DND-41 (cell line): Measurements from ENCODE around the gene C10orf143.

Experiments used
- ATAC-seq: fragments of 200-7000 bp; cut with Tn5 transposase; 3 replicates; pipeline ENCODE4 v1.9.1; 2021; ENCODE audit warnings: low read depth; ENCODE audit not compliant: insufficient read depth
- DNase-seq: peaks from one replicate; pipeline ENCODE4 v3.0.0-alpha.2; 2020
- H2AFZ ChIP-seq: 2 replicates; pipeline ENCODE4 v1.6.0; 2012; ENCODE audit warnings: low read depth, low read length
- H3K27ac ChIP-seq: 2 replicates; pipeline ENCODE4 v1.5.1; 2012; ENCODE audit warnings: low read length, inconsistent platforms
- H3K27me3 ChIP-seq: fragments of 200-600 bp; sonication (generic); 2 replicates; pipeline ENCODE4 v1.6.0; 2012; ENCODE audit warnings: low read length, mild to moderate bottlenecking, inconsistent platforms; ENCODE audit not compliant: insufficient read depth, poor library complexity
- H3K36me3 ChIP-seq: 2 replicates; pipeline ENCODE4 v1.5.1; 2012; ENCODE audit warnings: low read length, inconsistent platforms; ENCODE audit not compliant: insufficient read depth
- H3K4me1 ChIP-seq: 2 replicates; pipeline ENCODE4 v1.5.1; 2012; ENCODE audit warnings: mild to moderate bottlenecking, low read length; ENCODE audit not compliant: insufficient read depth
- H3K4me2 ChIP-seq: 2 replicates; pipeline ENCODE4 v1.6.0; 2012; ENCODE audit warnings: mild to moderate bottlenecking, moderate library complexity, low read length, inconsistent platforms; ENCODE audit not compliant: insufficient read depth
- H3K4me3 ChIP-seq, 2 experiments: fragments of 200-600 bp in 1 of 2; shearing (Covaris generic) in 1 of 2; 2 replicates each; pipeline ENCODE4 v1.5.1; 2012 to 2016; ENCODE audit warnings: inconsistent platforms in 2 of 2, low read length in 2 of 2, mild to moderate bottlenecking in 2 of 2, low read depth in 1 of 2, moderate library complexity in 1 of 2
- H3K79me2 ChIP-seq: 2 replicates; pipeline ENCODE4 v1.6.0; 2012; ENCODE audit warnings: low read length, inconsistent platforms; ENCODE audit not compliant: insufficient read depth
- H3K9ac ChIP-seq: 2 replicates; pipeline ENCODE4 v1.6.0; 2012; ENCODE audit warnings: low read depth, mild to moderate bottlenecking, inconsistent platforms, low read length, moderate library complexity
- H3K9me3 ChIP-seq: 2 replicates; pipeline ENCODE4 v1.5.1; 2012; ENCODE audit warnings: low read length, moderate library complexity, mild to moderate bottlenecking, inconsistent platforms; ENCODE audit not compliant: insufficient read depth, severe bottlenecking
- H4K20me1 ChIP-seq: 2 replicates; pipeline ENCODE4 v1.6.0; 2012; ENCODE audit warnings: low read length; ENCODE audit not compliant: insufficient read depth
- EZH2 ChIP-seq: IDR thresholded peaks from 3 replicates; pipeline ENCODE4 v1.6.1; 2012; ENCODE audit warnings: borderline replicate concordance, low read depth, mild to moderate bottlenecking, moderate library complexity, low read length, inconsistent platforms; ENCODE audit not compliant: severe bottlenecking
- TF ChIP-seq, protein P1 (sequence below): IDR thresholded peaks from 2 replicates; pipeline ENCODE4 v1.5.1; 2012; ENCODE audit warnings: borderline replicate concordance, low read length, moderate library complexity, mild to moderate bottlenecking; ENCODE audit not compliant: poor library complexity, severe bottlenecking; ENCODE audit errors: extremely low read depth

C10orf143 gene

DNA sequence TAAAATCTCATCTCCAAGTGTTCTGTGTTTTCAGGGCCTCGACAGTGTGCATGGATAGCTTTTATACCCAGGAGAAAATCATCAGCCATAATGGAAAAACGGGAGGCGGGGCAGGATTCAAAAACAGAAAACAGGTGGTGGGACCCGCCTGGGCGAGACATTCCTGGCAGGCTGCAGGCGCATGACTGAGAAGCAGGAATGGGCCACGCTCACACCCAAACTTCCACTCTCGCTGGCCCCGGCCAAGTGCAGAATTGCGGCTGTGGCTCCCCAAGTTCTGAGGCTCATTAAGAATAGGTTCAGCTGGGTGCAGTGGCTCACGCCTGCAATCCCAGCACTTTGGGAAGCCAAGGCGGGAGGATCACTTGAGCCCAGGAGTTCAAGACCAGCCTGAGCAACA is 60.6 kb downstream of the C10orf143 start:
- no peak for TF ChIP-seq EZH2
- TF ChIP-seq, protein P1, sequence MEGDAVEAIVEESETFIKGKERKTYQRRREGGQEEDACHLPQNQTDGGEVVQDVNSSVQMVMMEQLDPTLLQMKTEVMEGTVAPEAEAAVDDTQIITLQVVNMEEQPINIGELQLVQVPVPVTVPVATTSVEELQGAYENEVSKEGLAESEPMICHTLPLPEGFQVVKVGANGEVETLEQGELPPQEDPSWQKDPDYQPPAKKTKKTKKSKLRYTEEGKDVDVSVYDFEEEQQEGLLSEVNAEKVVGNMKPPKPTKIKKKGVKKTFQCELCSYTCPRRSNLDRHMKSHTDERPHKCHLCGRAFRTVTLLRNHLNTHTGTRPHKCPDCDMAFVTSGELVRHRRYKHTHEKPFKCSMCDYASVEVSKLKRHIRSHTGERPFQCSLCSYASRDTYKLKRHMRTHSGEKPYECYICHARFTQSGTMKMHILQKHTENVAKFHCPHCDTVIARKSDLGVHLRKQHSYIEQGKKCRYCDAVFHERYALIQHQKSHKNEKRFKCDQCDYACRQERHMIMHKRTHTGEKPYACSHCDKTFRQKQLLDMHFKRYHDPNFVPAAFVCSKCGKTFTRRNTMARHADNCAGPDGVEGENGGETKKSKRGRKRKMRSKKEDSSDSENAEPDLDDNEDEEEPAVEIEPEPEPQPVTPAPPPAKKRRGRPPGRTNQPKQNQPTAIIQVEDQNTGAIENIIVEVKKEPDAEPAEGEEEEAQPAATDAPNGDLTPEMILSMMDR: no peak
- Histone ChIP-seq H2AFZ (no peak overlapping the region), H3K36me3 (no peaks in the 10 kb centered on the region), H3K27ac (no peak overlapping the region), H3K79me2 (no peaks in the 10 kb centered on the region), H3K4me1 (peaks cover 7% of the 10 kb centered on the region), H3K4me2 (no peak overlapping the region), H4K20me1 (no peaks in the 10 kb centered on the region), H3K4me3 (no peak overlapping the region), H3K9ac (no peak overlapping the region), H3K27me3 (no peaks in the 10 kb centered on the region), H3K9me3 (no peaks in the 10 kb centered on the region)
- DNase-seq (no peak), ATAC-seq (no peak)

DNA sequence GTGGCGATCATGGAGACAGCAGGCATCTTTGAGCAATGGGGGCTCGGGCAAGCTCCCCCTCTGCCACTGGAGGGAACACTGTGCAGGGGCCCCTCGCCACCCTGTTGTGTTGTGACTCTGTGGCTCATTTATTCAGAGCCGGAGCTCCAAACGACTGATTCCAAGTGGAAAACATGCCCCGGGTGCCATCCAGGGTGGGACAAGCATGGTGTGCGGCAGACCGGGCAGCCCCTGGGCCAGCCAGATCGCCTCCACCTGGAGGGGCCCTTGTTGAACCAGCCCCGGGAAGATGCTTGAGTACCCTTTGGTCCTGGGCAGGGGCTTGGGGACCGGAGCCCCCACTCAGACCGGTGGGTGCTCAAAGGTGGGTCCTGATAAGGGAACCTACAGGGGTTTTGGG is 61.4 kb downstream of the C10orf143 start:
- ATAC-seq: no peak
- H4K20me1 ChIP-seq: no peaks in the 10 kb centered on the region
- H3K27ac ChIP-seq: no peak overlapping the region
- H3K9me3 ChIP-seq: no peaks in the 10 kb centered on the region
- no peaks in the 10 kb centered on the region for H3K36me3 ChIP-seq
- H3K4me2 ChIP-seq: no peak overlapping the region
- H3K4me1 ChIP-seq: peaks cover 7% of the 10 kb centered on the region
- H3K9ac ChIP-seq: no peak overlapping the region
- no peak for DNase-seq
- H3K4me3 ChIP-seq: no peak overlapping the region
- H3K27me3 ChIP-seq: no peaks in the 10 kb centered on the region
- H2AFZ ChIP-seq: no peak overlapping the region
- TF ChIP-seq EZH2: no peak
- TF ChIP-seq, protein P1: no peak
- H3K79me2 ChIP-seq: no peaks in the 10 kb centered on the region

DNA sequence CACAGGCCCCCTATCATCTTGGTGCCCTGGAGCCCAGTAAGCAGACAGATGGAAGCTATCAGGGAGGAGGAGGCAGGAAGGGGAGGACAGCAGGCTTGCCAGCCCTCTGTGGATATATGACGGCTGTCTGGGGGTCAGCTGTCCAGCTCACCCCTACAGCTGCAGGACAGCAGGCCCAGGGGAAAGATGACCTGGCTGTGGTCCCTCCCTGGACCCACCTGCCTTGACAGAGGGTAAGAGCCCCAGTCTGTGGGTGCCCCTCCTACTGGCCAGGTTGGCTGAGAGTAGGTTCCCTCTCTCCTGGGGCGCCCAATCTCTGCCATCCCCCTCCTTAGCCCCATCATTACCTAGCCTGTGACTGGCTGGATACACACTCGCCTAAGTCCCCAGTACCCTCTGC is 62.5 kb downstream of the C10orf143 start:
- H3K9ac ChIP-seq: no peak overlapping the region
- no peaks in the 10 kb centered on the region for H3K9me3 ChIP-seq
- ATAC-seq (no peak), DNase-seq (no peak)
- no peaks in the 10 kb centered on the region for H3K36me3 ChIP-seq
- TF ChIP-seq, protein P1: no peak
- no peak for TF ChIP-seq EZH2
- no peaks in the 10 kb centered on the region for H3K27me3 ChIP-seq
- H2AFZ ChIP-seq: no peak overlapping the region
- H3K4me1 ChIP-seq: peaks cover 7% of the 10 kb centered on the region
- no peaks in the 10 kb centered on the region for H4K20me1 ChIP-seq
- no peak overlapping the region for H3K4me3 ChIP-seq
- no peak overlapping the region for H3K4me2 ChIP-seq
- H3K27ac ChIP-seq: no peak overlapping the region
- H3K79me2 ChIP-seq: no peaks in the 10 kb centered on the region

DNA sequence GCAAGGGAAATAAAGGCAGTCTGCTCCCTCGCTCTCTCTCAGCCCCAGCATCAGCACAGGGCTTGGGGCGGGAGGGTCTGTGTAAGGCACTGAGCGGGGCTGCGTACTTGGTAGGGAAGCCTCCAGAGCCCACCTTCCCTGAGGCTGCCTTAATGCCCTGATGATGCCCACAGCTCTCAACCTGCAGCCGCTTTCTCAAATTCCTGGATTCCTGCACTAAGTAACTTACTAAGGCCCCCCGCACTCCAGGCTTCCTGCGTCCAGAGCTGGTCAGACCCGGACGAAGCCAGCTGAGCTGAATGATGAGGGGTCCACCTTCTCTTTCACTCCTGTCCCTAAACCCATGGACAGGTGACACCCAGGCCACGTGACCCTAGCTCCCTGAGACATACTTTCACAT is 63.3 kb downstream of the C10orf143 start:
- ATAC-seq: no peak
- no peak overlapping the region for H2AFZ ChIP-seq
- no peak overlapping the region for H3K27ac ChIP-seq
- H3K4me2 ChIP-seq: no peak overlapping the region
- H3K9ac ChIP-seq: no peak overlapping the region
- no peaks in the 10 kb centered on the region for H3K79me2 ChIP-seq
- H3K9me3 ChIP-seq: no peaks in the 10 kb centered on the region
- peaks cover 7% of the 10 kb centered on the region for H3K4me1 ChIP-seq
- TF ChIP-seq, protein P1: no peak
- no peak for TF ChIP-seq EZH2
- no peaks in the 10 kb centered on the region for H4K20me1 ChIP-seq
- H3K36me3 ChIP-seq: no peaks in the 10 kb centered on the region
- no peak for DNase-seq
- no peak overlapping the region for H3K4me3 ChIP-seq
- H3K27me3 ChIP-seq: no peaks in the 10 kb centered on the region
